ENCODE measurements around the gene SCFD2.

SCFD2 gene

GRCh38 chr4:52942936-52943335, 422.9 kb downstream of the SCFD2 start:
- no peak for DNase-seq (ENCODE audit: extremely low read depth in 1 of 2, low read depth in 1 of 2)

- DNase-seq (ENCODE audit: extremely low read depth in 1 of 2, low read depth in 1 of 2): no peak
Measured at GRCh38 chr4:52941450-52941849, 424.4 kb downstream of the SCFD2 start.

- no peak for DNase-seq (ENCODE audit: extremely low read depth in 1 of 2, low read depth in 1 of 2)
Measured at GRCh38 chr4:52939739-52940138, 426.1 kb downstream of the SCFD2 start.

- no peak for DNase-seq (ENCODE audit: extremely low read depth in 1 of 2, low read depth in 1 of 2)
Measured at GRCh38 chr4:52939325-52939724, 426.5 kb downstream of the SCFD2 start.

- no peak for DNase-seq (ENCODE audit: extremely low read depth in 1 of 2, low read depth in 1 of 2)
Measured at GRCh38 chr4:52937829-52938228, 428.0 kb downstream of the SCFD2 start.

DNA sequence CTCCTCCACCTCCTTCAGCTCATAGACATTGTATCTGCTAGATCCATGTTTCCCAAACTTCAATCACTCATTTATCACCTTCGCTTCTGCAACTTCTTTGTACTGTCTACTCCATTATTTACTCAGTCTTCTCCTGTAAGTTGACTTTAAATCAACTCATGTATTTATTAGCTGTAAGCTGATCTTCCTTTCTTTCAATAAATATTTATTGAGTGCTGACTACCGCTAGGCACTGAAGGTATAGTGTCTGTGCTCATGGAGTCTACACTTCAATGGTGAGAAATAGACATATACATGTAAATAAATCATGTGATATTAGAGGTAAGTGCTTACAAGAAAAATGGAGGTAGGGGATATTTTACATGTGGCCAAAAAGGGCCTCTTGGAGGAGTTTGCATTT, 429.1 kb downstream of the SCFD2 start:
- no peak for DNase-seq (ENCODE audit: extremely low read depth in 1 of 2, low read depth in 1 of 2)

DNA sequence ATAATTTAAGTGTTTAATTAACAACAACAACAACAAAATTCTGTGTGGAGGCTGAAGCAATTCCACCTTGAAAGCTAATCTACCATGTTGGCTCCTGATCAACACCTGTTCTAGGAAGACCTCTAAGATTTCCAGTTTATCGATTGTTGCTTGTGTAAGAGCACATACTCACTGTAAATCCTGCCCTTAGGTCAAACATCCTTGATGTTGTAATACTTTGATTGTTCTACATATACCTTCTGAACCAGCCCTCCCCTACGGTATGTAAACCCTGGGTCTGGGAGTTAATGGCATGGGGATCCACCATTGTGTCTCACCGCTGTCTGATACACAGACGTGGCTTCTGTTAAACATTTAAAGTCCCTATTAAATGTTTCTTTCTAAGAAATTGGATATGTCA, 430.5 kb downstream of the SCFD2 start:
- no peak for DNase-seq (ENCODE audit: extremely low read depth in 1 of 2, low read depth in 1 of 2)

GRCh38 chr4:52933738-52934137, 432.1 kb downstream of the SCFD2 start:
- no peak for DNase-seq (ENCODE audit: extremely low read depth in 1 of 2, low read depth in 1 of 2)

- DNase-seq (ENCODE audit: extremely low read depth in 1 of 2, low read depth in 1 of 2): no peak
Measured at GRCh38 chr4:52932591-52933470, 433.0 kb downstream of the SCFD2 start.

DNA sequence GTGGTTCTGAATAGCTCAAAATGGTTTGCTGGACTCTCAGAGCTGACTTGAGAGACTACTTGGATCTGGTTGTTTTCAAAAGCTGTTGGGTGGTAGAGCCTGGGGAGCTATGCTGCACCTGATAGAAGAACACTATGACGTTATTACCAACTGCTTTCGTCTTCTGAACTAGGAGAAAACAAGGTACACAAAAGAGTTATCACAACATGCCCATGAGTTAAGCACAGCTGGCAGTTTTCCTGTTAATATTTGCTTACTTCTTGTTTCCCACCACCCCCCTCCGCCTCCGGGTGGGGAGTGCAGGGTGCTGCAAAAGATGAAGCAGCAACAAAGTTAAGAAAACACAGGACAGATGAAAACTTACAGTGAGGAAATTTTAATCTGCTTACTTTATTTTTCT, 434.6 kb downstream of the SCFD2 start:
- no peak for DNase-seq (ENCODE audit: extremely low read depth in 1 of 2, low read depth in 1 of 2)

GRCh38 chr4:52926196-52926974, 439.5 kb downstream of the SCFD2 start:
- DNase-seq (ENCODE audit: extremely low read depth in 1 of 2, low read depth in 1 of 2): no peak

DNA sequence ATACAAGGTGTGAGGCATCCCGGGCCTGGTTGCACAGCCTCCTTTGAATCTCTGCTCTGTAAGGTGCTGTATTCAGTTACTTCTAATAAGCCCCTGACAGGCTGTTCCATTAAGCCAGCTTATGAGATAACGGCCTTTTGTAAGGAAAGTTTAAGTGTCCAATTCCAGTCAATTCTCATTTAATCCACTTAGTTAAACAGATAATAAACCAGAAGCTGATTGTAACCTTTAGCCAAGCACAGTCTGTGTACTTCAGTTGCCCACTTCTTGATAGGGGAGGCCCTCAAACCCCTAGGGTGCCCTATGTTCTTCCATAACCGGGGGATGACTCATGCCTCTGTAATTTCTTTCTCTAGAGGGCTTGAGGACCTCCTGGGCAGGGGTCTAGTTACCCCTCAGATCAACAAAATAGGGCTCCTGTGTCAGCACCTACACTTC, 440.3 kb downstream of the SCFD2 start:
- no peak for DNase-seq (ENCODE audit: extremely low read depth in 1 of 2, low read depth in 1 of 2)

DNA sequence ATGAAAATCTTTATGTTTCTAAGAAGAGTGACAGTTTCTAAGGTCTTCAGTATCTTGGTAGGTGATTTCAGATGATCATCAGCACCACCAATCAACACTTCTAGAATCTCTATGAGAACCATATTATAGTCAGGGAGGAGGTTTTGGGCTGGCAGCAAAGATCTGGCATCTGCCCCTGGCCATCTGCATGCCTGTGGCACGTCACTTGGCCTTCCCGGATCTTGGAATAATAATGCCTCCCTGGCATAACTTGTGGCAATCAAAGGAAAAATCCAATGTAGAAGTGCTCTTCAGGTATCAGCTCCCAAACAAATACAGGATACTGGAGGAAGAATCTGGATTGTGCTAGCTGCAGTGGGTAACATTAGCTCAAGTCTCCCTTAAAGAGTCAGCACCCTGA, 446.4 kb downstream of the SCFD2 start:
- no peak for DNase-seq (ENCODE audit: extremely low read depth in 1 of 2, low read depth in 1 of 2)

GRCh38 chr4:52917817-52918216, 448.0 kb downstream of the SCFD2 start:
- no peak for DNase-seq (ENCODE audit: extremely low read depth in 1 of 2, low read depth in 1 of 2)

- DNase-seq (ENCODE audit: extremely low read depth in 1 of 2, low read depth in 1 of 2): no peak
Measured at GRCh38 chr4:52915730-52916300, 450.0 kb downstream of the SCFD2 start.

- no peak for DNase-seq (ENCODE audit: extremely low read depth in 1 of 2, low read depth in 1 of 2)
Measured at GRCh38 chr4:52915191-52915590, 450.7 kb downstream of the SCFD2 start.

GRCh38 chr4:52914051-52914605, 451.7 kb downstream of the SCFD2 start:
- DNase-seq (ENCODE audit: extremely low read depth in 1 of 2, low read depth in 1 of 2): no peak

- no peak for DNase-seq (ENCODE audit: extremely low read depth in 1 of 2, low read depth in 1 of 2)
Measured at GRCh38 chr4:52912608-52913007, 453.3 kb downstream of the SCFD2 start.

DNA sequence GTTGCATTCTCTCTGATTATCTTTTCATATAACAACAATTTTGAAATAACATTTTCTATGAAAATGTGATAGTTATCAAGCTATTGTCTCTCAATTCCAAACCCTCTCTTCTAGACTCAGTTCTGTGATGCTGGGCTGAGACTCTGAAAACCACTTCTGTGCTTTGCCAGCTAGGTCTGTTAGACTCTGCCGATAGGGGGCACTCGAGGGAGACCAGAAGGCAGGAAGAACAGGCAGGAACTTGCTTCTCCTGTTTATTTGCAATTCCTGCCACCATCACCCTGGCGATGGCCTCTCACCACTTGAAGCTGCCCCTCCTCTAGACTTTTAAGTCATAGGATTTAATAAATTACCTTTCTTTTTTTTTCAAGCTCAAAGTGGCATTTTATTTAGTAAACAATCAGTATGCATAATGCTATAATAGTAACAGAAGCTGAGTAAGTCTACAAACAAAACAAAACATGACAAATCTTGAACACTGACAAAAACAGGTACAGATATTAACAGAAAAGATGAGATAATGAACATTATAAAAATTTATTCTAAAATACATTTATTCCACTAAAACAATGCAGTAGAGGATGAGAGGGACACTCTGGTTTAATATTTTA, 454.1 kb downstream of the SCFD2 start:
- peak; percentile 16 to 43 for DNase-seq (ENCODE audit: extremely low read depth in 1 of 2, low read depth in 1 of 2)

DNA sequence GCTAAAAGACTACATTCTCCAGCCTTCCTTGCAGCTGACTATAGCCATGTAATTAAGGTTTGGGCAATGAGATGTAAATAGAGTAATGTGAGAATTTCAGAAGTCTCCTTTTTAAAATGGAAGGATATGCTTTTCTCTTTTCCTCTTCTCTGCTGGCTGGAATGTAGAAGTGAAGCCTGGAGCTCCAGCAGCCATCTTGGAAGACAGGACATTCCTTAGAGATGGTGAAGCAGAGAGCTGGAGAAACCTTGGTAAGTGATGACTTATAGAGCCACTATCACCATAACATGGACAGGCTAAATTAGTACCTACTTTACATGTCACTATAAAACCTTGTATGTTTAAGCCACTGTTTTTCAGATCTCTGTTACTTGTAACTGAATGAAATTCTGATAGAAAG, 455.7 kb downstream of the SCFD2 start:
- no peak for DNase-seq (ENCODE audit: extremely low read depth in 1 of 2, low read depth in 1 of 2)

- DNase-seq (ENCODE audit: extremely low read depth in 1 of 2, low read depth in 1 of 2): no peak
Measured at GRCh38 chr4:52907510-52907909, 458.4 kb downstream of the SCFD2 start.

Measured in activated CD8-positive, alpha-beta memory T cell treated with anti-CD3 and anti-CD28 coated beads for 1 hour (primary cell).